HEK293 (cell line): Measurements from ENCODE around the gene PLAAT4.
A peak's percentile ranks its signal among the peaks of the same experiment; 100 is the strongest.

ENCODE experiments used
- CTCF ChIA-PET: fragments of 350-600 bp; formaldehyde crosslinking; extraction: SDS; loops from one replicate; lab custom pipeline; 2021; ENCODE audit warnings: antibody characterized with exemption; lab: Yijun Ruan, JAX
- POLR2A ChIA-PET: fragments of 300-600 bp; formaldehyde crosslinking; extraction: SDS; loops from one replicate; lab custom pipeline; 2020; ENCODE audit warnings: antibody characterized with exemption, inconsistent platforms; lab: Yijun Ruan, JAX
- H3K27ac ChIP-seq: fragments of 200-500 bp; sonication (Bioruptor generic); 2 replicates; pipeline ENCODE4 v1.5.1; 2014; ENCODE audit warnings: low read depth, low read length, control low read depth, inconsistent platforms; ENCODE audit errors: extremely low read depth
- H3K36me3 ChIP-seq, 2 experiments: fragments of 200-500 bp in 1 of 2; sonication (Bioruptor generic) in 1 of 2; 1 replicate in 1 of 2; 2 replicates in 1 of 2; pipeline ENCODE4 v1.5.1; 2014 to 2017; ENCODE audit warnings: inconsistent platforms in 2 of 2, low read length in 2 of 2; ENCODE audit not compliant: control insufficient read depth in 2 of 2, insufficient read depth in 1 of 2
- H3K4me1 ChIP-seq: fragments of 200-500 bp; sonication (Bioruptor generic); 2 replicates; pipeline ENCODE4 v1.5.1; 2014; ENCODE audit warnings: mild to moderate bottlenecking, low read length, inconsistent platforms; ENCODE audit not compliant: control insufficient read depth, insufficient read depth
- H3K4me3 ChIP-seq: 2 replicates; pipeline ENCODE4 v1.5.1; 2011; ENCODE audit warnings: low read depth, mild to moderate bottlenecking, control low read depth, low read length, moderate library complexity
- H3K9me3 ChIP-seq: fragments of 200-500 bp; sonication (Bioruptor generic); 2 replicates; pipeline ENCODE4 v1.5.1; 2014; ENCODE audit warnings: low read depth, low read length, inconsistent platforms; ENCODE audit not compliant: control insufficient read depth, insufficient read depth
- BCL11A ChIP-seq: fragments of 450-650 bp; formaldehyde crosslinking; IDR thresholded peaks from 2 replicates; pipeline ENCODE4 v1.5.1; 2016; ENCODE audit warnings: low read depth, missing biosample characterization, missing genetic modification characterization
- EGR2 ChIP-seq: fragments of 450-650 bp; formaldehyde crosslinking; IDR thresholded peaks from 2 replicates; pipeline ENCODE4 v1.5.1; 2016; ENCODE audit warnings: low read depth, missing biosample characterization, missing genetic modification characterization
- KLF1 ChIP-seq: fragments of 450-650 bp; formaldehyde crosslinking; IDR thresholded peaks from 2 replicates; pipeline ENCODE4 v1.5.1; 2016; ENCODE audit warnings: missing biosample characterization, missing genetic modification characterization
- KLF7 ChIP-seq: fragments of 450-650 bp; formaldehyde crosslinking; IDR thresholded peaks from 2 replicates; pipeline ENCODE4 v1.5.1; 2016; ENCODE audit warnings: missing biosample characterization, missing genetic modification characterization, borderline replicate concordance
- TRIM28 ChIP-seq: IDR thresholded peaks from 2 replicates; pipeline ENCODE4 v1.6.1; 2011; ENCODE audit warnings: low read length, control low read depth, borderline replicate concordance
- ZNF146 ChIP-seq: fragments of 450-650 bp; formaldehyde crosslinking; IDR thresholded peaks from 2 replicates; pipeline ENCODE4 v1.5.1; 2016; ENCODE audit warnings: missing biosample characterization, missing genetic modification characterization
- ZNF302 ChIP-seq: fragments of 450-650 bp; formaldehyde crosslinking; IDR thresholded peaks from 2 replicates; pipeline ENCODE4 v1.5.1; 2016; ENCODE audit warnings: missing biosample characterization, missing genetic modification characterization, low read depth
- ZNF324 ChIP-seq: fragments of 450-650 bp; formaldehyde crosslinking; IDR thresholded peaks from 2 replicates; pipeline ENCODE4 v1.5.1; 2016; ENCODE audit warnings: missing biosample characterization, missing genetic modification characterization
- ZNF561 ChIP-seq: fragments of 450-650 bp; IDR thresholded peaks from 2 replicates; pipeline ENCODE4 v1.5.1; 2018; ENCODE audit warnings: missing biosample characterization, missing genetic modification characterization, borderline replicate concordance
- ZNF707 ChIP-seq: fragments of 450-650 bp; formaldehyde crosslinking; IDR thresholded peaks from 2 replicates; pipeline ENCODE4 v1.5.1; 2016; ENCODE audit warnings: missing biosample characterization, missing genetic modification characterization
- ZNF747 ChIP-seq: fragments of 450-650 bp; formaldehyde crosslinking; IDR thresholded peaks from 2 replicates; pipeline ENCODE4 v1.5.1; 2016; ENCODE audit warnings: missing biosample characterization, missing genetic modification characterization
- TF ChIP-seq, protein P1 (sequence below): fragments of 450-650 bp; formaldehyde crosslinking; IDR thresholded peaks from 2 replicates; pipeline ENCODE4 v1.5.1; 2017; ENCODE audit warnings: missing biosample characterization, missing genetic modification characterization
- TF ChIP-seq, protein P2 (sequence below): fragments of 450-650 bp; formaldehyde crosslinking; IDR thresholded peaks from 2 replicates; pipeline ENCODE4 v1.5.1; 2016; ENCODE audit warnings: missing biosample characterization, missing genetic modification characterization
- TF ChIP-seq, protein P3 (sequence below): fragments of 450-650 bp; formaldehyde crosslinking; IDR thresholded peaks from 2 replicates; pipeline ENCODE4 v1.5.1; 2016; ENCODE audit warnings: missing biosample characterization, missing genetic modification characterization
- TF ChIP-seq, protein P4 (sequence below): fragments of 450-650 bp; formaldehyde crosslinking; IDR thresholded peaks from 2 replicates; pipeline ENCODE4 v1.5.1; 2016; ENCODE audit warnings: missing biosample characterization, missing genetic modification characterization
- TF ChIP-seq, protein P5 (sequence below): fragments of 450-650 bp; formaldehyde crosslinking; IDR thresholded peaks from 2 replicates; pipeline ENCODE4 v1.5.1; 2016; ENCODE audit warnings: missing biosample characterization, missing genetic modification characterization
- TF ChIP-seq, protein P6 (sequence below): fragments of 450-650 bp; formaldehyde crosslinking; IDR thresholded peaks from 2 replicates; pipeline ENCODE4 v1.5.1; 2017; ENCODE audit warnings: missing biosample characterization, missing genetic modification characterization
- TF ChIP-seq, protein P7 (sequence below): fragments of 450-650 bp; formaldehyde crosslinking; IDR thresholded peaks from 2 replicates; pipeline ENCODE4 v1.5.1; 2016; ENCODE audit warnings: missing biosample characterization, missing genetic modification characterization

Gene PLAAT4

DNA sequence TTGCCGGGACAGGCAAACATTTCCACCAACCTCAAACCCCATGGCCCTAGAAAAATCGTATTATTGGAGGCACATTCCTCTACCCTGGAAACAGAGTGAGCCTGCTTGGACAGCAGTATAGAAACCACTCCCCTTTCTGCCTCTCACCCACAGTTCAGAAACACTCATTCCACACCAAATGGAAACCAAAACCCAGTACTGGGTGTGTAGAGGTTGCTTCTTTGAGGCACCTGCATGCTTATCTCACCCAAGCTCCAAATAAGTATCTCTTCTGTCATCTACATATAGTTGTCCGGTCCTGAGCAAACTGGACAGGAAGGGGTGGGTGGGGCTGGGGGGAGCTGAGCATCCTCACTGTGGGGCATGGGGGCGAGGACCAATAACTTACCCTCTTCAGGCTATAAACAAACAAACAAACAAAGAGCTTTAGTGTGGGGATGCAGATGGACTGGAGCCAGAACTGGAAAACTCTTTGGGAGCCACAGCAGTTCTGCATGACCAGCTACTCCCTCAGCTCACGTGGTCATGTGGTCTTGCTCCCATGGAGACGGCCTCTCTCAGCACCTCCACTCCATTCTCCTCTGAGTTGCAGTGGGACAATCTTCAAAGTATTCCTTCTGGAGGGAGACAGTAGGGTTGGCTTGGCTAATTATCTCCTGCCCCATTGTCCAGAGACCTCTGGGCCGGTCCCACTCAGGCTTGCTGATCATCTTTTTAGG lies 27.6 kb downstream of the PLAAT4 start (continued):
- TF ChIP-seq, protein P1, sequence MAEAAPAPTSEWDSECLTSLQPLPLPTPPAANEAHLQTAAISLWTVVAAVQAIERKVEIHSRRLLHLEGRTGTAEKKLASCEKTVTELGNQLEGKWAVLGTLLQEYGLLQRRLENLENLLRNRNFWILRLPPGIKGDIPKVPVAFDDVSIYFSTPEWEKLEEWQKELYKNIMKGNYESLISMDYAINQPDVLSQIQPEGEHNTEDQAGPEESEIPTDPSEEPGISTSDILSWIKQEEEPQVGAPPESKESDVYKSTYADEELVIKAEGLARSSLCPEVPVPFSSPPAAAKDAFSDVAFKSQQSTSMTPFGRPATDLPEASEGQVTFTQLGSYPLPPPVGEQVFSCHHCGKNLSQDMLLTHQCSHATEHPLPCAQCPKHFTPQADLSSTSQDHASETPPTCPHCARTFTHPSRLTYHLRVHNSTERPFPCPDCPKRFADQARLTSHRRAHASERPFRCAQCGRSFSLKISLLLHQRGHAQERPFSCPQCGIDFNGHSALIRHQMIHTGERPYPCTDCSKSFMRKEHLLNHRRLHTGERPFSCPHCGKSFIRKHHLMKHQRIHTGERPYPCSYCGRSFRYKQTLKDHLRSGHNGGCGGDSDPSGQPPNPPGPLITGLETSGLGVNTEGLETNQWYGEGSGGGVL: no peak
- TF ChIP-seq TRIM28: no peak

DNA sequence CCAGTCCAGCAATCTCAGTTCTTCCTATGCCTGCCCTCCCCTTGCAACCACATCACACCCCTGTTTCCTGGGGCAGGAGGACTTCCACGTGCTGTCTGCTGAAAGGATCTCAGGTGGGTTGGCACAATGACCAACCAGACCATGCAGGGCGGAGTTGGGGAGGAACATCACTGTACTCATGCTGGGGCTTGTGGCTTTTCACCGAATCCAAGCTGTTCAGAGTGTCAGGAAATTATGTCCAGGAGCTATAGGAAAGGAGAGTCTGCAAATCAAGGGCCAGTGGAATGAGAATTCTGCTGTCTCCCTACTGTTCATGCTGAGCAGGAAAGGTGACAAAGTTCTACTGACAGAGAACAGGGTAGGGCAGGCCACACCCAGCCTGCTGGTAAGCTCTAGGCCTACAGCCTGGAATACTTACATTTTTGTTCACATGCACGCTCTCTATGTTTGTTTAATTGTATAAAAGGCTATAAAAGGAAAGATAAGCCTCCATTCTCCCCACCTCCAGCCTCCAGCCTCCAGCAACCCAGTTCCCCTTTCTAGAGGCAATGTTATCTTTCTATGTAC lies 28.3 kb downstream of the PLAAT4 start:
- no peaks in the 10 kb centered on the region for H3K4me1 ChIP-seq
- POLR2A ChIA-PET: no interaction called here
- CTCF ChIA-PET: no interaction called here
- TF ChIP-seq KLF1 (tag by site-specific recombination): peak; percentile 77
- TF ChIP-seq, protein P2, sequence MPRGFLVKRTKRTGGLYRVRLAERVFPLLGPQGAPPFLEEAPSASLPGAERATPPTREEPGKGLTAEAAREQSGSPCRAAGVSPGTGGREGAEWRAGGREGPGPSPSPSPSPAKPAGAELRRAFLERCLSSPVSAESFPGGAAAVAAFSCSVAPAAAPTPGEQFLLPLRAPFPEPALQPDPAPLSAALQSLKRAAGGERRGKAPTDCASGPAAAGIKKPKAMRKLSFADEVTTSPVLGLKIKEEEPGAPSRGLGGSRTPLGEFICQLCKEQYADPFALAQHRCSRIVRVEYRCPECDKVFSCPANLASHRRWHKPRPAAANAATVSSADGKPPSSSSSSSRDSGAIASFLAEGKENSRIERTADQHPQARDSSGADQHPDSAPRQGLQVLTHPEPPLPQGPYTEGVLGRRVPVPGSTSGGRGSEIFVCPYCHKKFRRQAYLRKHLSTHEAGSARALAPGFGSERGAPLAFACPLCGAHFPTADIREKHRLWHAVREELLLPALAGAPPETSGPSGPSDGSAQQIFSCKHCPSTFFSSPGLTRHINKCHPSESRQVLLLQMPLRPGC (tag by site-specific recombination): no peak
- TF ChIP-seq, protein P3, sequence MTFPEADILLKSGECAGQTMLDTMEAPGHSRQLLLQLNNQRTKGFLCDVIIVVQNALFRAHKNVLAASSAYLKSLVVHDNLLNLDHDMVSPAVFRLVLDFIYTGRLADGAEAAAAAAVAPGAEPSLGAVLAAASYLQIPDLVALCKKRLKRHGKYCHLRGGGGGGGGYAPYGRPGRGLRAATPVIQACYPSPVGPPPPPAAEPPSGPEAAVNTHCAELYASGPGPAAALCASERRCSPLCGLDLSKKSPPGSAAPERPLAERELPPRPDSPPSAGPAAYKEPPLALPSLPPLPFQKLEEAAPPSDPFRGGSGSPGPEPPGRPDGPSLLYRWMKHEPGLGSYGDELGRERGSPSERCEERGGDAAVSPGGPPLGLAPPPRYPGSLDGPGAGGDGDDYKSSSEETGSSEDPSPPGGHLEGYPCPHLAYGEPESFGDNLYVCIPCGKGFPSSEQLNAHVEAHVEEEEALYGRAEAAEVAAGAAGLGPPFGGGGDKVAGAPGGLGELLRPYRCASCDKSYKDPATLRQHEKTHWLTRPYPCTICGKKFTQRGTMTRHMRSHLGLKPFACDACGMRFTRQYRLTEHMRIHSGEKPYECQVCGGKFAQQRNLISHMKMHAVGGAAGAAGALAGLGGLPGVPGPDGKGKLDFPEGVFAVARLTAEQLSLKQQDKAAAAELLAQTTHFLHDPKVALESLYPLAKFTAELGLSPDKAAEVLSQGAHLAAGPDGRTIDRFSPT (tag by site-specific recombination): no peak
- no peak for TF ChIP-seq ZNF561 (tag by site-specific recombination)
- TF ChIP-seq, protein P4, sequence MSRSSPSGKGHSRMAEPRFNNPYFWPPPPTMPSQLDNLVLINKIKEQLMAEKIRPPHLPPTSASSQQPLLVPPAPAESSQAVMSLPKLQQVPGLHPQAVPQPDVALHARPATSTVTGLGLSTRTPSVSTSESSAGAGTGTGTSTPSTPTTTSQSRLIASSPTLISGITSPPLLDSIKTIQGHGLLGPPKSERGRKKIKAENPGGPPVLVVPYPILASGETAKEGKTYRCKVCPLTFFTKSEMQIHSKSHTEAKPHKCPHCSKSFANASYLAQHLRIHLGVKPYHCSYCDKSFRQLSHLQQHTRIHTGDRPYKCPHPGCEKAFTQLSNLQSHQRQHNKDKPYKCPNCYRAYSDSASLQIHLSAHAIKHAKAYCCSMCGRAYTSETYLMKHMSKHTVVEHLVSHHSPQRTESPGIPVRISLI (tag by site-specific recombination): no peak
- TF ChIP-seq, protein P5, sequence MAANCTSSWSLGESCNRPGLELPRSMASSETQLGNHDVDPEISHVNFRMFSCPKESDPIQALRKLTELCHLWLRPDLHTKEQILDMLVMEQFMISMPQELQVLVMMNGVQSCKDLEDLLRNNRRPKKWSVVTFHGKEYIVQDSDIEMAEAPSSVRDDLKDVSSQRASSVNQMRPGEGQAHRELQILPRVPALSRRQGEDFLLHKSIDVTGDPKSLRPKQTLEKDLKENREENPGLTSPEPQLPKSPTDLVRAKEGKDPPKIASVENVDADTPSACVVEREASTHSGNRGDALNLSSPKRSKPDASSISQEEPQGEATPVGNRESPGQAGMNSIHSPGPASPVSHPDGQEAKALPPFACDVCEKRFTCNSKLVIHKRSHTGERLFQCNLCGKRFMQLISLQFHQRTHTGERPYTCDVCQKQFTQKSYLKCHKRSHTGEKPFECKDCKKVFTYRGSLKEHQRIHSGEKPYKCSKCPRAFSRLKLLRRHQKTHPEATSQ (tag by site-specific recombination): no peak
- TF ChIP-seq KLF7: no peak
- no peak overlapping the region for H3K27ac ChIP-seq
- no peaks in the 10 kb centered on the region for H3K36me3 ChIP-seq
- no peak overlapping the region for H3K4me3 ChIP-seq
- no peaks in the 10 kb centered on the region for H3K9me3 ChIP-seq

DNA sequence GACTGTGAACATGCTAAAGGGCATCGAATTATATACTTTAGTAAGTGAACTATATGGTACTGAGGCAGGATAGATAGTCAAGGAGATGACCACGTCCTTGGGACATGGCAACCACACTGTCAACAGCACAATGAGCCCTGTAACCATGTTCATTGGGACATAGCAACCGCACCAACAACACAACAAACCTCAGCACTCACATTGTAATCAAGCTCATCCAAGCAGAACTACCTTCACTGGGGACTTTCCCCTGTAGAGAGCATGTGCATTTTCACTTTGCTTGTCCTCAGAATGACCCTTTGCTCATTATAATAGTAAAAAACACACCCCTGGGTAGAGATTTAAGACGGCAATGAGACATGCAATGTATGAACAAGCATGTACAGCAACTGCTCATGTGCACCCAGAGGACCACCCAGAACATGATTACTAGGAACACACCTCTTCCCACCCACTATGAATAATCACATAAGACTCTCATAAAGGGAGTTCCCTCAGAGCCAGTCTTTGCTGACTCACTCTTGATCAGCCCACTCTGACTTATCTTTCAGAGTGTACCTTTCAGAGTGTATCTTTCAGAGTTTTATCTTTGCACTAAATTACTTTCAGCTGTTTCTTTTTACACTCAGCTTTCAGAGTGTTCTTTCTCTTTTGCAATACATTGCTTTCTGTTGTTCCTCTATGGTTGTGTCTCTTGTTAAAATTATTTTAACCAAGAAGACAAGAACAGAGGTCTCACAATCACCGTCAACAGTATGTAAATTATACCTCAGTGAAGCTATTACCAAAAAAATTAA lies 30.6 kb downstream of the PLAAT4 start:
- Histone ChIP-seq H3K9me3 (no peaks in the 10 kb centered on the region), H3K4me1 (no peaks in the 10 kb centered on the region), H3K4me3 (no peak overlapping the region), H3K36me3 (no peaks in the 10 kb centered on the region), H3K27ac (no peak overlapping the region)
- ChIA-PET POLR2A (interaction anchor here (0.6 kb wide), 1 partner anchor 1582 kb away, joined by 9 read pairs; no protein-coding TSS in a partner anchor), CTCF (no interaction called here)
- TF ChIP-seq ZNF747 (tag by site-specific recombination) (no peak), ZNF707 (tag by site-specific recombination) (no peak), EGR2 (tag by site-specific recombination) (peak; percentile 36; the same call in 1 of the 2 replicates), ZNF146 (tag by site-specific recombination) (no peak), BCL11A (tag by site-specific recombination) (0 out of 2 replicates have a peak, but pooled peaks have one; percentile 33), ZNF302 (tag by site-specific recombination) (no peak), KLF1 (tag by site-specific recombination) (peak; percentile 70), ZNF324 (tag by site-specific recombination) (no peak)
- TF ChIP-seq, protein P6, sequence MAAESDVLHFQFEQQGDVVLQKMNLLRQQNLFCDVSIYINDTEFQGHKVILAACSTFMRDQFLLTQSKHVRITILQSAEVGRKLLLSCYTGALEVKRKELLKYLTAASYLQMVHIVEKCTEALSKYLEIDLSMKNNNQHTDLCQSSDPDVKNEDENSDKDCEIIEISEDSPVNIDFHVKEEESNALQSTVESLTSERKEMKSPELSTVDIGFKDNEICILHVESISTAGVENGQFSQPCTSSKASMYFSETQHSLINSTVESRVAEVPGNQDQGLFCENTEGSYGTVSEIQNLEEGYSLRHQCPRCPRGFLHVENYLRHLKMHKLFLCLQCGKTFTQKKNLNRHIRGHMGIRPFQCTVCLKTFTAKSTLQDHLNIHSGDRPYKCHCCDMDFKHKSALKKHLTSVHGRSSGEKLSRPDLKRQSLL: no peak
- TF ChIP-seq, protein P7, sequence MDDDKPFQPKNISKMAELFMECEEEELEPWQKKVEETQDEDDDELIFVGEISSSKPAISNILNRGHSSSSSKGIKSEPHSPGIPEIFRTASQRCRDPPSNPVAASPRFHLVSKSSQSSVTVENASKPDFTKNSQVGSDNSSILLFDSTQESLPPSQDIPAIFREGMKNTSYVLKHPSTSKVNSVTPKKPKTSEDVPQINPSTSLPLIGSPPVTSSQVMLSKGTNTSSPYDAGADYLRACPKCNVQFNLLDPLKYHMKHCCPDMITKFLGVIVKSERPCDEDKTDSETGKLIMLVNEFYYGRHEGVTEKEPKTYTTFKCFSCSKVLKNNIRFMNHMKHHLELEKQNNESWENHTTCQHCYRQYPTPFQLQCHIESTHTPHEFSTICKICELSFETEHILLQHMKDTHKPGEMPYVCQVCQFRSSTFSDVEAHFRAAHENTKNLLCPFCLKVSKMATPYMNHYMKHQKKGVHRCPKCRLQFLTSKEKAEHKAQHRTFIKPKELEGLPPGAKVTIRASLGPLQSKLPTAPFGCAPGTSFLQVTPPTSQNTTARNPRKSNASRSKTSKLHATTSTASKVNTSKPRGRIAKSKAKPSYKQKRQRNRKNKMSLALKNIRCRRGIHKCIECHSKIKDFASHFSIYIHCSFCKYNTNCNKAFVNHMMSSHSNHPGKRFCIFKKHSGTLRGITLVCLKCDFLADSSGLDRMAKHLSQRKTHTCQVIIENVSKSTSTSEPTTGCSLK (tag by site-specific recombination): no peak
